C4-2B (cell line): ENCODE measurements around the gene ATP5MC3.

ENCODE experiments used
- H3K27ac ChIP-seq: fragments of 450-650 bp; 2 replicates; pipeline ENCODE4 v1.5.1; 2017
- CTCF ChIP-seq: fragments of 450-650 bp; conservative IDR thresholded peaks from 2 replicates; pipeline ENCODE4 v1.5.1; 2017; ENCODE audit warnings: mild to moderate bottlenecking
- ZFX ChIP-seq: fragments of 450-650 bp; IDR thresholded peaks from 2 replicates; pipeline ENCODE4 v1.6.1; 2017

Gene ATP5MC3

GRCh38 chr2:175206866-175207265 is 25.4 kb upstream of the ATP5MC3 start:
- no peak overlapping the region for H3K27ac ChIP-seq
- TF ChIP-seq ZFX (no peak), CTCF (no peak)

- TF ChIP-seq CTCF (no peak), ZFX (no peak)
- no peak overlapping the region for H3K27ac ChIP-seq
Observed at GRCh38 chr2:175205523-175205922, 24.0 kb upstream of the ATP5MC3 start.

- no peak overlapping the region for H3K27ac ChIP-seq
- TF ChIP-seq ZFX = no peak
- peak; percentile 76 for TF ChIP-seq CTCF
Observed at GRCh38 chr2:175203621-175204496, 22.3 kb upstream of the ATP5MC3 start.

GRCh38 chr2:175195012-175195411 is 13.5 kb upstream of the ATP5MC3 start:
- no peak overlapping the region for H3K27ac ChIP-seq
- TF ChIP-seq ZFX = no peak
- no peak for TF ChIP-seq CTCF

- TF ChIP-seq CTCF (no peak), ZFX (no peak)
Observed at GRCh38 chr2:175188761-175189160, 7.3 kb upstream of the ATP5MC3 start.

GRCh38 chr2:175187378-175187777 is 5.9 kb upstream of the ATP5MC3 start:
- TF ChIP-seq ZFX (no peak), CTCF (peak; percentile 26)
- no peak overlapping the region for H3K27ac ChIP-seq

More at GRCh38 chr2:175188761-175189160, 7.3 kb upstream of the ATP5MC3 start:
- H3K27ac ChIP-seq = no peak overlapping the region

- TF ChIP-seq CTCF = no peak
- no peak for TF ChIP-seq ZFX
- no peak overlapping the region for H3K27ac ChIP-seq
Observed at GRCh38 chr2:175183674-175184073, 2.2 kb upstream of the ATP5MC3 start.
